ENCODE results near the gene NRBF2.
"Not testable (repeated sequence)": the region's sequence is repeated elsewhere in the genome, so short reads cannot be mapped to it uniquely, and the experiment has no call there.

The NRBF2 gene

DNA sequence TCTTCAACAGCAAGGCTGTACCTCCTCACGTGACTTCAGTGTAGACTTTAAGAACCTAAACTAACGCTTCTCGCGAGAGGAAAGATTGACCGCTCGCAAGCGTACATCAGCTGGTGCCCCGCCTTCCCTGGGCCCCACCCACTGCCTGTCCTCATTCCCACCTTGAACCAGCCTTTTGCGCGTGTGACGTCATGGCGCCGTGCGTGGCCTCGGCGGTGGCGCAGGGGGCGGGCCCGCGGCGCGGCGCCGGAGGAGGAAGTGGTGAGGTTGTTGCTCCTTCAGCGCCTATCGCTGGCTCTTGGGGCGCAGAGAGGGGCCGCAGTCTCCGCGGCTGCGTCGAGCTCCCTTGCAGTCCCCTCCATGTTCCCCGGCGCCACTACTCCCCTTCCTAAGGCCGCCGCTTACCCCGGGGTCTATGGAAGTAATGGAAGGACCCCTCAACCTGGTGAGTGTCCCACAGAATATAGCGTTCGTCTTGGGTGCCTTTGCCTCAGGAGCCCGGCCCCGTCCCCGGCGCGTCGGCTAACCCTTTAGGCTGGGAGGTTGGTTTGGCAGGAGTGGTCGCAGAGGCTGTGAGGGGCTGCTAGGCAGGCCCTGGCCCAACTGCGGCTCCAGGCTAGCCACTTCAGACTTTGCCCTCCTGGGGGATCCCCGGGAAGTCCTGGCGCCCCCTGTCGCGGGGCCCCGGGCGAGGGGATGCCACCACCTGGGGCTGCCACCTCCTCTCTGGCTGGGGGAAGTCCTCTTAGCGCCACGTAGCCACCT is at the start of gene NRBF2:
TSS of gene NRBF2 (plus strand) at position 273 of the 765 bp plus-strand sequence. CDS start at position 416, 143 bp downstream.
- peak within 1 kb of the TSS; percentile 77 for H3K4me3 ChIP-seq (ENCODE audit: low read depth, low read length)
- peak; percentile 98 for DNase-seq (ENCODE audit: low read depth)
- TF ChIP-seq CTCF (IDR thresholded peaks at IDR 0.05; ENCODE audit: low read depth, low read length, missing control alignments) = peak; percentile 16

- not testable (repeated sequence) for H3K4me3 ChIP-seq (ENCODE audit: low read depth, low read length); DNase-seq (ENCODE audit: low read depth)
These were observed 49.7 kb upstream of the NRBF2 start for GRCh38 chr10:63083406-63083805.

- peak; percentile 63 for TF ChIP-seq CTCF (IDR thresholded peaks at IDR 0.05; ENCODE audit: low read depth, low read length, missing control alignments)
- no peak overlapping the region for H3K4me3 ChIP-seq (ENCODE audit: low read depth, low read length)
- DNase-seq (ENCODE audit: low read depth) = peak; percentile 53
These were observed 49.0 kb upstream of the NRBF2 start for GRCh38 chr10:63083904-63084689.

DNA sequence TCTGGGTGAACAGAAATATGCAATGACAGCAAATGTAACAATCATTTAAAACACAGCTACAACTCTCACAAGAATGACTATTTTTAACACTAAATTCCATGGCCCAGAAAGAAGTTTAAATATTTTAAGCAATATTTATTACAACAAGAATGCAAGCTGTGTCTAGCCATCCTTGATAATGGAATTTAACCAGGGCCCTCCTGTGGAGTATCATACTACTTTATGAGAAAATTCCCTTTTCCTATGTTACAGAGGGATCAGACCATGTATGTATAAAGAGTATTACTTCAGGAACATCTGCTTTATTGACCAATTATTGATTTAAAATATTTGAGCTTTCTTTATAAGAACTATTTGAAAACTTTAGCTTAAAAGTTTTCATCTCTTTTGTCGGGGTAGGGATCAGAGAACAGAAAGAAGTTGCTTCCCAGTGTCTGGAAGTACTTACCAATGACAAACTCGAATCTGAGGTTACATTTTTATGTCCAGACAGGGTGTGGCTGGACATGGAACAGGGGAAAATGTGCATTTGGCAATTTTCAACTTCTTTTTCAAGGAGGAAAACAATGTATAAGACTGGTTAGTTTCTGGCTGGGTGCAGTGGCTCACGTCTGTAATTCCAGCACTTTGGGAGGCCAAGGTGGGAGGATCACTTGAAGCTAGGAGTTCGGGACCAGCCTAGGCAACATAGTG is 48.3 kb upstream of the NRBF2 start:
- TF ChIP-seq CTCF (IDR thresholded peaks at IDR 0.05; ENCODE audit: low read depth, low read length, missing control alignments) = no peak
- no peak for DNase-seq (ENCODE audit: low read depth)
- no peak overlapping the region for H3K4me3 ChIP-seq (ENCODE audit: low read depth, low read length)

GRCh38 chr10:63093227-63093626 is 39.9 kb upstream of the NRBF2 start:
- TF ChIP-seq CTCF (IDR thresholded peaks at IDR 0.05; ENCODE audit: low read depth, low read length, missing control alignments) = no peak
- no peak for DNase-seq (ENCODE audit: low read depth)
- no peak overlapping the region for H3K4me3 ChIP-seq (ENCODE audit: low read depth, low read length)

GRCh38 chr10:63094405-63094804 is 38.7 kb upstream of the NRBF2 start:
- H3K4me3 ChIP-seq (ENCODE audit: low read depth, low read length) = no peak overlapping the region
- DNase-seq (ENCODE audit: low read depth) = no peak
- no peak for TF ChIP-seq CTCF (IDR thresholded peaks at IDR 0.05; ENCODE audit: low read depth, low read length, missing control alignments)

DNA sequence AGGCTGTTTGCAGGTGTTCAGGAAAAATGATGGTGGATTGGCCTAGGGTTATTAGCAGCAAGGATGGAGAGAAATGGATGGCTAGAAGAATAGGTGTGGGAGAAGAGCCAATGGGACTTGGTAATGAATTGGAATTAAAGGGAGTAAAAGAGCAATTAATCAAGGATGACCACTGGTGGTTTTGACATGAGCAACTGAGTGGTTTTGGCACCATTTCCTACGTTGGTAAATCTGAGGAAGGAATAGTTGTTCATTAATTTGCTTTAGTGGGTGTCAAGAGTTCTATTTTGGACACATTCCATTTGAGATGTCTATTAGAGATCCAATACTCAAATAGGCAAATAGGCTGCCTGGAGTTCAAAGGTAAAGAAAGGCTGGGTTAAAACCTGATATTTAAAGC is 38.2 kb upstream of the NRBF2 start:
- H3K4me3 ChIP-seq (ENCODE audit: low read depth, low read length) = no peak overlapping the region
- TF ChIP-seq CTCF (IDR thresholded peaks at IDR 0.05; ENCODE audit: low read depth, low read length, missing control alignments) = no peak
- DNase-seq (ENCODE audit: low read depth) = no peak
